Measurements from ENCODE around the gene ALK.

GRCh38 chr2:29242621-29243375, 678.6 kb downstream of the ALK start:
- TF ChIP-seq CTCF (IDR thresholded peaks at IDR 0.05; ENCODE audit: low read depth, low read length): no peak
- TF ChIP-seq EZH2phosphoT487 (IDR thresholded peaks at IDR 0.05; ENCODE audit: low read depth): no peak
